ENCODE data around the gene KRTAP9-7.

DNA sequence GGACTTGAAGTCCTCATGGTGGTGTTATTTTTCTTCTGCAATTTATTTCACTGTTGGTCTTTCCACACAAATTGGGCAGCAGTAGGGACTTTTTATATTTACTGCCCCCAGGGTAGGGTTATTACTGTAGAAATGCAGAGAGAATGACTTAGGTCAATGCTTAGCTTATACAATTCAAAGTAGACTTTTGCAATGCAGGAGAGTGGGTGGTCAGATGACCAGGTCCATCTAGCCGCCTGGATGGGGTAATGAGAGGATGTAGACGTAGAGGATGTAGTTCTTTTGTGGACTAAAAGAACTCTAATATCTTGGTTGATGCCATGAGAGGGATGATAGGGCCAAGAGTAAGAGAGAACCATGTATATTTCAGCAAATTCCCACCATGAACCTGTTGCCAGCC lies 42.7 kb downstream of the KRTAP9-7 start:
- TF ChIP-seq POLR2A (IDR thresholded peaks at IDR 0.05; ENCODE audit: low read depth, low read length) (no peak), SPI1 (IDR thresholded peaks at IDR 0.05; ENCODE audit: low read depth, low read length) (no peak), POLR2AphosphoS5 (IDR thresholded peaks at IDR 0.05; ENCODE audit: low read depth, low read length) (no peak), POU2F2 (IDR thresholded peaks at IDR 0.05; ENCODE audit: low read depth, low read length) (no peak), TAF1 (IDR thresholded peaks at IDR 0.05; ENCODE audit: low read depth, low read length) (no peak)

All from GM12891 (cell line).